SK-N-SH treated with all-trans-retinoic acid at 6 μM for 48 hours (cell line): Measurements from ENCODE around the gene RNF44.

Experiments used
- BACH2 ChIP-seq: fragments of 250-450 bp; sonication (Bioruptor Pico); IDR thresholded peaks from 2 replicates; pipeline ENCODE4 v1.9.0; 2021; ENCODE audit warnings: mild to moderate bottlenecking, borderline replicate concordance
- CREB5 ChIP-seq: fragments of 250-450 bp; sonication (Bioruptor Pico); IDR thresholded peaks from 2 replicates; pipeline ENCODE4 v1.5.1; 2020; ENCODE audit warnings: low read depth, mild to moderate bottlenecking, moderate library complexity
- CSRNP3 ChIP-seq: fragments of 250-450 bp; sonication (Bioruptor Pico); IDR thresholded peaks from 2 replicates; pipeline ENCODE4 v1.5.1; 2021; ENCODE audit warnings: mild to moderate bottlenecking, moderate library complexity
- PATZ1 ChIP-seq: fragments of 250-450 bp; sonication (Bioruptor Pico); IDR thresholded peaks from 2 replicates; pipeline ENCODE4 v1.8.0; 2020; ENCODE audit warnings: mild to moderate bottlenecking, moderate library complexity, borderline replicate concordance
- TSHZ2 ChIP-seq: fragments of 250-450 bp; sonication (Bioruptor Pico); IDR thresholded peaks from 2 replicates; pipeline ENCODE4 v1.5.0; 2020; ENCODE audit warnings: mild to moderate bottlenecking, moderate library complexity
- ZFP3 ChIP-seq: fragments of 250-450 bp; sonication (Bioruptor Pico); IDR thresholded peaks from 2 replicates; pipeline ENCODE4 v1.5.0; 2020; ENCODE audit warnings: mild to moderate bottlenecking, moderate library complexity
- ZFP30 ChIP-seq: fragments of 450-650 bp; formaldehyde crosslinking; IDR thresholded peaks from 2 replicates; pipeline ENCODE4 v1.5.0; 2022; ENCODE audit warnings: mild to moderate bottlenecking, moderate library complexity
- ZNF70 ChIP-seq: fragments of 450-650 bp; formaldehyde crosslinking; IDR thresholded peaks from 2 replicates; pipeline ENCODE4 v1.5.0; 2020; ENCODE audit warnings: mild to moderate bottlenecking, moderate library complexity
- ZNF8 ChIP-seq: fragments of 450-650 bp; formaldehyde crosslinking; IDR thresholded peaks from 2 replicates; pipeline ENCODE4 v1.5.0; 2020; ENCODE audit warnings: mild to moderate bottlenecking, moderate library complexity

- no peak for TF ChIP-seq ZNF70 (CRISPR knock-in tag)
- TF ChIP-seq PATZ1 (CRISPR knock-in tag): no peak
- TF ChIP-seq ZNF8: no peak
- no peak for TF ChIP-seq CREB5 (CRISPR knock-in tag)
- TF ChIP-seq BACH2 (CRISPR knock-in tag): no peak
- no peak for TF ChIP-seq ZFP3 (CRISPR knock-in tag)
- TF ChIP-seq ZFP30 (CRISPR knock-in tag): no peak
- TF ChIP-seq TSHZ2: no peak
- TF ChIP-seq CSRNP3 (CRISPR knock-in tag): no peak
Observed at GRCh38 chr5:176485176-176485575, 52.0 kb downstream of the RNF44 start.
